ENCODE data around the gene CH25H.

The CH25H gene

GRCh38 chr10:89156161-89156835 lies 50.8 kb downstream of the CH25H start:
- no peak for DNase-seq (ENCODE audit: low spot score)
